NCI-H1105 (cell line): Measurements from ENCODE around the gene IRX2.

Experiments used
- DNase-seq: peaks from one replicate; lab custom pipeline; 2025; lab: John Stamatoyannopoulos, UW

IRX2 gene

GRCh38 chr5:2756211-2757152, 5.0 kb upstream of the IRX2 start:
- DNase-seq: no peak

- no peak for DNase-seq
These were observed 4.2 kb upstream of the IRX2 start for GRCh38 chr5:2755681-2756171.

GRCh38 chr5:2755076-2755680, 3.7 kb upstream of the IRX2 start:
- DNase-seq: no peak

GRCh38 chr5:2754581-2755075, 3.2 kb upstream of the IRX2 start:
- DNase-seq: no peak

- DNase-seq: peak; percentile 12
These were observed 2.3 kb upstream of the IRX2 start for GRCh38 chr5:2753452-2754420.

GRCh38 chr5:2752821-2753439, 1.5 kb upstream of the IRX2 start:
- DNase-seq: peak; percentile 38

GRCh38 chr5:2752059-2752820, 763 bp upstream of the IRX2 start:
- DNase-seq: peak; percentile 45

- DNase-seq: peak; percentile 22
These were observed 566 bp downstream of the IRX2 start for GRCh38 chr5:2750758-2751464.

- peak; percentile 17 for DNase-seq
These were observed 1.3 kb downstream of the IRX2 start for GRCh38 chr5:2750026-2750757.

- DNase-seq: no peak
These were observed 1.9 kb downstream of the IRX2 start for GRCh38 chr5:2749514-2750025.

GRCh38 chr5:2748861-2749513, 2.5 kb downstream of the IRX2 start:
- no peak for DNase-seq

- DNase-seq: peak; percentile 20
These were observed 3.2 kb downstream of the IRX2 start for GRCh38 chr5:2748179-2748860.

- no peak for DNase-seq
These were observed 3.9 kb downstream of the IRX2 start for GRCh38 chr5:2747363-2748162.

GRCh38 chr5:2746561-2747032, 4.9 kb downstream of the IRX2 start:
- peak; percentile 40 for DNase-seq

- no peak for DNase-seq
These were observed 7.0 kb downstream of the IRX2 start for GRCh38 chr5:2744485-2744884.

GRCh38 chr5:2742921-2743679, 8.4 kb downstream of the IRX2 start:
- no peak for DNase-seq
